ENCODE measurements around the gene ZBTB20.
A peak's percentile ranks its signal among the peaks of the same experiment; 100 is the strongest.

ZBTB20 gene

DNA sequence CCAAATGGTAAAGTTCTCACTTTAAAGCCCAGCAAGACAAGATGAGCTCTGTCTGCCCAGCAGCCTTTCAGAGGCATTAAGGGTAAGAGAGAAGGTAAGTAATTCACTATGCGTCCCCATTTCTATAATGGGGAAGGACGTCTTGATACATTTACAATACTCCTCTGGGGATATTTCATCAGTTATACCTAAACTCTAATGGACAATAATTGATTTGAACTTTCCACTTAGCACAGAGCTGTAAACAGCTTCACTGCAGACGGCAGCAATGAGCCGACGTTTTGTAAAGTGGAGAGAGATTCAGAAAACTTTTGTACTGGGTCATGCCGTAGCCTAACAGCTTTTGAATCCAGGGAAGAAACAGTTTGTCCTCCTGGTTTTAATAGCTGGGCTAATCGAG lies 725.9 kb downstream of the ZBTB20 start:
- no peak for DNase-seq

DNA sequence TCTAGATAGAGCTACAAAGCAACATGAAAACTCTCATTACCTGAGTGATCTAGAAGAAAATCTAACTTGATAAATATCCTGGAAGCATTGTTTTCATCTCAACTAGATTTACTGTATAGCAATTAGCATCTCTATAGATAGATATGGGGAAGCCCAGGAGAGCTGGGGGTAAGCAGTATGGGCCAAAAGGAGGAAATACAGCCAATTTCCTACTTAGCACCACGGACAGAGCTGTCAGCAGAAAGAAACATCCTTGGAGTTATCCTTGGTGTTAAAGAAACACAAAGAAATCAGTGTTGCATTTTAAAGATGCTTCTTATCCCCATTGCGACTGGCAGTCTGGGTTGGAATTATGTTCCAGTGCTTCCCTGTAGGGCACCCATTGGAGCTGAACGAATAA lies 727.0 kb downstream of the ZBTB20 start:
- DNase-seq: no peak

DNA sequence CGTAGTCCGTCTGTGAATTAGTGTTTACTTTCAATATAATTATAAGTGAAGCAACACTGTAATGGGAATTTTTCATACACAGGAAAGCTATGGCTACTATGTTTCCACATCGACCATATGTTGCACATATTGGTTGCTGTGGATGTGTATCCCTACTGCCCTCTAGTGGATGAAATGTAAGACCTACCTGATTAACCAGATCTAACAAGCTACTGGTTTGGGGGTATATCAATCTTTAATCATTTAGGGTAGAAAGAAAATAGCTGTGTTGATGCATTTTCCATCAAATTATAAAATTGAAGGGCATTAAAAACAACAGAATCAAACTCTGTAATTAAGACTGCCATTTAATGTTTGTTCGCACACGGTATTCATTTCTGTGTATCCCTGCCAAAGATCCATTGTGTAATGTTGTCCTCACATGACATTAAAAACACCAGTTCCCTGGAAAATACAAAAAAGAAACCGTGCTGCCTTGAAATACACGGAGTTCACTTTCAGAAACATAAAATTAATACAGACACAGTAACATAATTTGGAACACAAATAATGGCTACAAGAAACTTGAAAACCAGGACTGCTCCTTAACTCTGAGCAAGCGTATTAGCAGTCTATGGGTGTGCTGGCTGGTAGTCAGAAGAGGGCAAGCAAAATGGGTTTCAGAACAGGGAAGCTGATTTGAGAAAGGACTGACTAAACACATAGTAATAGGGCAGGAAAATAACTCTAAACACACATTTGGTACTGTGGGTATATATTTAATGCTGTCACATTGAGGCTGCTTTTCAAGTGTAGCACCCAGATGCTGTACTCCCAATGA lies 728.2 kb downstream of the ZBTB20 start:
- DNase-seq: peak; percentile 84

DNA sequence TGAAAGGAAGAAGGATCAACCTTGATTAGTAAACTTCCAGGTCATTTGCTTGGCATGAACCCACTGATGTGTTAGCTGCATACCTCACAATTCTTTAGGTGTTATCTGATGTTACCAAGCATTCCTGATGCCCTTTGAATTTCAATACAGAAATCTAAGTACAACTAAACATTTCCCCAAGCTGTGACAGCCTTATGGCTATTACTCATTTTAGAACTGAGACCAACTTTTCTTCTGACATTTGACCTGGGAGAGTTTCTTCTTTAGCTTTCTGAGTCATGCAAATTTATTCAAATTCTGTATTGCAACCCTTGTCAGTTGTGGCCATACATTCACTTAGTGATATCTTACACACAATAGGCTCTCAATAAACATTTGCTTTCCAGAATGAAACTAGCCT lies 729.0 kb downstream of the ZBTB20 start:
- DNase-seq: no peak

DNA sequence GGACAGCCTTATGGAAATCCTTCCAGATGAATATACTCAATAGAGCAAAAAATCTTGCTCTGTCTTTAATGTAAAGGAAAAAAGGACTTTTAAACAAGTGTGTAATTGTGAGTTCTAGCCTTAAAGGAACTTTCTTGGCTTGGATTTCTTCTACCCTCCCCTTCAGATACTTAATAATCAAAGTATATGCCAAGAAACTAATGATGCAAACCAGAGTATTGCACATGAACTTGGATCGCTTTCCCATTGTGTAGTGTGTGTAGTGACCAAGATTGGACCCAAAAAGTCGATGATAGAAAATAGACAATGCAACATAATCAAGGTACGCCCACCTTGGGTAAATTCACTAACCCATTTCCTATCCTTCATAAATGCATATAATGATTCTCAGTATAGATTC lies 729.4 kb downstream of the ZBTB20 start:
- DNase-seq: no peak

DNA sequence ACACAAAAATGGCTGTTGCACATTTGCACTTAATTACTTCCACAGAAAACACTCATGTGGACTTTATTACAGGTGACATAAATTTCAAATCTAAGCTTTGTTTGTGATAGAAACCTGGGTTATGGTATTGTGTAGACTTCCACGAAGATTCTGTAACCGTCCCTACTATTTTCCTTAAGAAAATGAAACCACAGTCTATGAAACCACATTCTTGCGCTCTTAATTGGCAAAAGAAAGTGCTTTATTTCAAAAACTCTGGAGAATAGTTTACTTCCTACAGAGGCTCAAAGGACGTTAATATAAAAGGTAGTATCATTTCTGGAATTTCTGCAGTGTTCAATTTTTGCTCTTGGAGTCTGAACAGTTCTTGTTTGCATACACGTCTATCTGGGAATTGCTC lies 729.8 kb downstream of the ZBTB20 start:
- DNase-seq: no peak

DNA sequence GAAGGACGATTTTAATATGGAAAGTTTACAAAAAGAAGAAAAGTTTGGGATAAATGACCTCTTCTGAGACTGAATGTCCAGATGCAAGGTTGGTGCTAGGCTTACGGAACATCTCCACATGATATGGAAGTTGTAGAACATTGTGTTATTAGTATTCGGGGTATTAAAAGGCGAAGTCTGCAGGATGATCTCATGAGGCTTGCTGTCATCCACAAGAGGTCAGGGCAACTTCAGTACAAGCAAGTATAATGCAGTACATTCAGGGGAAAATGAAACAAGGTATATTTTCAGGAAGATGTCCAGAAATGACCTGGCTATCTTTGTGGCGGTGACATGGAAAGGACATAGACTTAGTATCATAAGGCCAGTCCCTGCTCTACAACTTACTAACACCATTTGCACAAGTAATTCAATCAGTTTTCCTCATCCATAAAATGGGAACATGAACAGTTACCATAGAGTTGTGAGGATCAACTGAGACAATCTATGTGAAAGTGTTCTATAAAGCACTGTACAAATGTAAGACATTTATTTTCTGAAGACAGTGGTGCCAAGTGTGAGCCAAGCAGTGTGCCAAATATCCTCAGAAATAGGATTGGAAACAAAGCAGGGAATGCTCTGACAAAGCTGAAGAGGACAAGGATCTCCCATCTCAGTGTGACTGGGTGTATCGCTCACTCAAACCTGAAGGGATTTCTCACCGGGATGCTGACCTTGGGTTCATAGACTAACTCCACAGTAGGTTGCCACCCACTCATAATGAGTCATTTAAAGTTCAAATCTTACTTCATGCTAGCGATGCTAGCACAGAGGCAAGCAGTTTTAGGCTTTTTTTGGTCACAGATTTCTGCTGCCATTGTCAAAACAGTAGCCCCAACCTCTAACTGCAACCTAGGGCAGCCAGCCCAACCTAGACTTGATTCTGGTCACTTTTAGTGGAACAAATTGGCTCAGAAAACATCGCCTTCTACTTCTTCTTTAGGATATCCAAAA lies 735.0 kb downstream of the ZBTB20 start:
- DNase-seq: peak; percentile 70

DNA sequence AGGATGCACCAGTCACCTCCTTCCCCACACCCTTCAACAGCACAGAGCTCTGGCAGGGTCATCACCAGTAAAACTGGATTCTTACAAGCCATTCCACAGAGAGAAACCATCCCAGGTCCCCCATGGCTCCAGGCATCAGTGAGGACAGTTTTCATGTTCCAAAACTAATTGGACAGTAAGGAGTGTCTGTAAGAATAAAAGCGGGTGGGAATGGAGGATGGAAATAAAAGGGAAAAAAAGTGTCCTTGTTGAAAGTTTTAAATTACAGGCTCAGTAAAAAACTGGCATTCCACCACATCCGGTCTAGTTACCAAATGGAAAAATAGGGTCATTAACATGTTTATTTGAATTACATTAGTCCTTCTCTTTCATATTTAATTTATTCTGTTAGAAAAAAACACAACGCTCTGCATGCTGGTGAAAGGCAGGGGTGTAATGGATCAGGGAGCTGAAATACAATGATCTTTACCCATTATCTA lies 735.9 kb downstream of the ZBTB20 start:
- DNase-seq: peak; percentile 53

DNA sequence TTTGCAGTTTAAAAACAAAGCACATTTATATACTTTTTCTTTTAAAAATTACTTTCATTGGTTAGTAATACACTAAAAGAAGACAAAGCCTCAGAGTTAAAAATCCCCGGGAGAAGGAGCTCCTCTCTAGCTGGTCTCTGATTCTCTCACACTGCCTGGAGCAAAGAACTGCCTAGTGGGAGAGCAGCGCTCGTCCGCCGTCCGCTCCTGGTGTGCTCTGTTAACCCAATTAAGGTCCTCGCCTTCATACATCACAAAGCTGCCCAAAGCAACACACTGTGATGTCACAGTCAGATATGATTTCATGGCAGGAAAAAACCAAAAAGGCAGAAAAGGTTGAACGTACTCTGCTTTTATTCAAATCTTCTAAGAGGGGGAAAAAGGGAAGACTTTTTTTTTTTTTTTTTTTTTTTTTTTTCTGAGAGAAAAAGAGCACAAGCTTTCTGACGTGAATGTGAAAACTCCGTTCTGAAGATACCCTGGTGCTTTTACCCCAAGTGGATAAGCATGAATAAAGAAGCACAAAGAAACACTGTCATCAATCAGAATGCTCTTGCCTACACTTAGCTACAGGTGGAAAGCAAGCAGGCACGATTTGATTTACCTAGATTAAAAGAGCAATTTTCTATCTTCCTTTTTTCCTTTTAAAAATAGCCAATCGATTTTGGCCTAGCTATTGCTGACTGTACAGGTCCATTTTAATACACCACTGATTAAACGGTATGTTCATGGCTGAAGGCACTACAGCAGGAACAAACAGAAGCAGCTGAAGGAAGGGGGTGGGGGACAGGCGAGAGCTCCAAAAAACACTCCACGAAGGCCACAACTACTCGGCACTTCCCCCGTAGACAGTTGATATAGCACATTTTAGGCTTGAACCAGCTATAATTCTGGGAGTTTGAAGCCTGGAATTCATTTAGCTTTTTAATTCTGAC lies 738.1 kb downstream of the ZBTB20 start:
- DNase-seq: no peak

DNA sequence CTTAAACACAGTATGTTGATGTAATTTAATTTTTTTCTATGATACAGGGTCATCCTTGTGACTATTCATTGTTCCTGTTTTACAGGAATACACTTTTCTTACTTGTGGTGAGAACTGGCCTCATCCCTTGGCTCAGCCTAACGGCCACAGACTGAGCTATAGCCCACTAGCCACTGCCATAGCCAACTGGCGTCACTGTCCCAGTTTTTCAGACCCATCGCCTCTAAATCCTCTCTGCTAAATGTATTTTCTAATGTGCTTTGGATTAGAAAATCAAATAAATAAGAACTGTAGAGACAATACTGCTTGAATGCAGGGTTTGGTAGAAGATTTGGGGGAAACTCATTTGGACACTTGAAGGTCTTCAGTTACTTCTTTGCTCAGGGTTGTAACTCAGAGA lies 740.2 kb downstream of the ZBTB20 start:
- no peak for DNase-seq

DNA sequence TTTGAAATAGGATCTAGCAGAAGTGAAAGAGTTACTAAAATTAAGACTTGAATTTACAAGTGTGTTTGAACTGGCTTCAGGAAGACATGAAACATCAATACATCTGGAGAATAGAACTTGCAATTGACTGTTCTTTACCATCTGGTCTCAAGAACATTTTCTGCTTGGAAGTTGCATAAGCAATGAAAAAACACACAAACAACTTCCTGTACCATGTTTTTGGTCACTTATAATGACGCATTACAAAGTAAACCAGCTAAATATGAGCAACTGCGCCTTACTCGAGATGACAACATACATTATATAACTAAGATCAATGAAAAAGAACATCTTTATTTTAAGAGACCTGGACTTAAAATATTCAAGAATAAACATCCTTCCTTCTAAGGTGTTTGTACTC lies 740.8 kb downstream of the ZBTB20 start:
- DNase-seq: no peak

DNA sequence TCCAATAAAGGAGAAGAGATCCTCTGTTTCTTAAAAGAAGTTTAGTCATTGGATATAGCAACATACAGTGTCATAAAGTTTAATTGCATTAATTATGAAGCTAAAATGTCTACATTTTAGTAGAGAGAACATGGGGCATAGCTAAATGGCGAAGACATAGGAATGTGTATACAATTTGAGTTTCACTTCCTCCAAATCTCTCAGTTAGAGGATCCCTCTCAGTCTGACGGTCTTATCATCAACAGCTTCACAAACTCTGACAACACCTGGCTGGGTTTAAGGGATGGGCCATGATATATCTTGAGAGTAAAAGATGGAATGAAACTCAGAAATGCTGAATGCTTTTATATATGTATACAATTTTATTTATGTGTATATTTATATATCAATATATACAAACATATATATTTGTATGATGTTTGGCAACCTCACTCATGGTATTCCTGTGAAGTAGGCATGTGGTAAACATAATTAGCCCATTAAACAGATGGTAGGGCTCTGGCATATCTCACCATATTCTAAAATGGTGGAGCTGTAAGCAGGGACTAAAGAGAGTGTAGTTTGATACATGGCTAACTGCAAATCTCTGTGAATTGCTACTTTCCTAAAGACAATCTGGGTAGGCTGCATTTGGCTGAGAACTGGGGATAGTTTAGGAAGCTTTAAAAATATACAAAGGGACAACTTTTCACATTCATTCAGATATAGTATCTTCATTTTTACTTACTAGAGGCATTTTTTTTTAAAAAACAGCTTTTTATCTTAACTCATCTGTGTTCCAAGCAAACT lies 741.7 kb downstream of the ZBTB20 start:
- no peak for DNase-seq

DNA sequence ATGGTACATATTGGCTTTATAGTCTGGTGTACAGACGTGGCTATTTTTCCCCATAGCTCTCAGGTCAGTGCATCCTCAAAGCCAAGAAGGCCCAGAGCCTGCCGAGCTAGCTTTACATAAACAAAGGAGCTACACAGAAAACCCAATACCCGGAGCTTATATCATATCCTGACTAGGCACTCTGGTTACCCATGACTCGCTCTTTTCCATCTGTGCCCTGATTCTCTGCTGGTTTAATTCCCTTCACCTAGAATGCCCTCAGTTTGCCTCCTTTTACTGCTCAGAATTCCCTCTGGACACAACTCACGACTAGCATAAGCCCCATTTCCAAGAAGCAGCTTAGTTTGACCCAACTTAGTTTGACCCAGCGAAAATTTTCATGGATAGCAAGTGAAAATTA lies 742.5 kb downstream of the ZBTB20 start:
- no peak for DNase-seq

DNA sequence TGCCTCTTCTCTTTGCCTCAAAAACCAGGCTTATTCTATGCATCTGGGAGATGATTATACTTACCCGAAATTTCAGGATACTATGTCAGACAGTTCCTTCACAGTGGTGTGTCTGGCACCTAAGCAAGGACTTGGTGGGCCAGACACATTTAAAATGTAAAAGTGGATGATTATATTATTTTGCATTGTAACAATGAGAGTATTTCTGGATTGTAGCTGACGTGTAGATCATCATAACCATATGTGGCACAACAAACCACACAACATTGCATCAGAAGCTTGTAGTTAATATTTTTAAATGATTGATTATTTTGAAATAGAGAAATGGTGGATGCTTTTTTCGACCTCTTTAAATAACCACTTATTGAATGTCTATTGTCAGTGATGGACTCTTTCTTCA lies 744.2 kb downstream of the ZBTB20 start:
- DNase-seq: no peak

DNA sequence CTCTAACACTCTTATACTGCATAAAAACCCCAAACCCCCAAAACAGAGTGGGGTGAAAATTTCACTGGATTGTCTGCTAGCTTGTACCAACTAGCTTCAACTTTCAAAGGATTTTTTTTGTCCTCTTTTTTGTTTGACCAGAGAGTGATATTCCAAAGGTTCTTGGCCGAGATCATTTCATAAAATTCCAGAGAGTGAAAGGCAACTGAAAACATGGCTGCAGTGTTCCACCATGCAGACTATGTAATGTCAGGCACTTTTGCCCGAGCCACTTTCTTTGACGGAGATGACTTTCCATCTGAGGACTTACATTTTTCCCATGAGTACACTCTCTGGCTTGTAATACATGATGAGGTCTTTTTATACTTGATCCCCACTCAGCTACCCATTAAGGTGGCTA lies 745.7 kb downstream of the ZBTB20 start:
- no peak for DNase-seq

DNA sequence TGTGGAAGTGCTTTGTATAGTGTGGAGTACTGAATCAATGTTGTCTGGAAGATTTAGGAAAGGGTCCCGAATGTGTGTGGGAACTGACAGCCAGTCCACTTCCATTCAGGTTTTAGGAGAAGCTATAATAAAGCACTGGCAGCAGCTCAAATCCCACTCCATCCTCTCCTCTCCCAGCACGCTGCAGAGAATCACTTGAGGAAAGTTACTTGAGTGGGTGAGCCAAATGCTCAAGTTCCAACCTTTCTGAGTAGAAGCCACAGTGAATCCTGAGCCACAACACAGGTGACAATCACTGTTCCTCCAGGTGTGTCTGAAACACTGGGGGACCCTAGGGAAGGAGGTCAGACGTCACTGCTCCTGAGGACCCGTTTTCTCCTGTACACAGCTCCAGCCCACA lies 746.7 kb downstream of the ZBTB20 start:
- DNase-seq: no peak

DNA sequence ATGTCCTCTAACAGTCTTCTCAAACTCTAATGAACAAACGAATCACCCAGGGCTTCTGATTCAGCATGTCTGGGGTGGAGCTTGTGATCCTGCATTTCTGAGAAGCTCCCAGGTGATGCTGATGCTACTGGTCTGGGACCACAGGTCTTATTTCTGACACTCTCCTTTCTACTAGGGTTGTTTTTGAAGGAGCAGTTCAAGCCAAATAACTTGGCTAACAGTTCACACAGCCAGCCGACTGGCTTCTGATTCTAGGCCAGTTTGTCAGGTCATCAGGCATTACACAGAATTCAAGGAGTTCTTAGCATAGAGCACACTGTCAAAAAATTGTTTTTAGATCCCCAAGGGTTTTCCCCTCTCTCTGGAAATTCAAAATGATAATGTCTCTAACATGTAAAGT lies 752.5 kb downstream of the ZBTB20 start:
- no peak for DNase-seq

DNA sequence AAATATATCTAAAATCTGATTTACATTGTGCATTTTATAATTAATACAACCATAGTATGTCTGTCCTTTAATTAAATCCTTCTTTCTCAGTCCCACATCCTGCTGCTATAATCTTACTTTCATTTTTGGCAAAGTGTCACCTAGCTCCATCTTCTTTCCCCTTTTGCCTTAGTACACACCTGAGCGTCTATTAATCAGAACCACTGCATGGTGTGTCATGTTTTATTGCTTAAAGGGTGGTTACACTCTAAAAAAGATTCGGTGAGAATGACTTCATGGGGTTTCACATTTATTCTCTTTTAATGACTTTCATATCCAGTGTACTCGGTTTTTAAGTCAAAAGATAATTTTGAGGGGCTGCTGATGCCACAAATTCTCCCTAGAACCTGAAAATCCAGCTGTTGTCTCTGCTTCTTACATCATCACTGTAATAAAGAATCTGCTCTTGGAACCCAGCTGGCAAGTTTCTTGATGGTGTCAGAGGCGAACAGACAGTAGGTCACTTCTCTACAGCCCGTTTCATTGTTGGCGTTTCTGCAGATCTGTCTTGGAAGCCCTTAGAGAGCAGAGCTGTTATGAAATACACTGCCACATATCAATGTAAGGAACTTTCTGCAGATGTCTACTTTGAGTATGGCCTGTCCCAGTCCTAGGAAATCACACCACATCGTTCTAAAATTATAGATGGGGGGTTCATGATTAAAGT lies 753.6 kb downstream of the ZBTB20 start:
- DNase-seq: no peak

DNA sequence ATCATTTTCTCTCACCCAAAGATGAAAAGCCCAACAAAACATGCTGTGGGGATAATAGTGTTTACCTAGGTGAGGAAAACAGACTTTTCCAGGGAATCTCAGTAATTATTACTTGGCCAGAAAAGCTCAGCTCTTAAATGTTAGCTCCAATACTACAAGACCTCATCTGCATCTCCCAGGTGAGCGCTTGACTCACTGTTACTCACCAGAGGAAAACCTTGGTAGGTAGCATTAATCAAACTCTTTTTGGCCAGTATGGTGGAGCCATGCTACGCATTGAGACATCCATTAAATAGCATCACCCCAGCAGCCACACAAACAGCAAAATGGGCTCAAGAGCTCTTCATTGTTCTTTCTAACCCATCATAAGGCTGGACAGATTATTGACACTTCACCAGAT lies 754.3 kb downstream of the ZBTB20 start:
- no peak for DNase-seq

DNA sequence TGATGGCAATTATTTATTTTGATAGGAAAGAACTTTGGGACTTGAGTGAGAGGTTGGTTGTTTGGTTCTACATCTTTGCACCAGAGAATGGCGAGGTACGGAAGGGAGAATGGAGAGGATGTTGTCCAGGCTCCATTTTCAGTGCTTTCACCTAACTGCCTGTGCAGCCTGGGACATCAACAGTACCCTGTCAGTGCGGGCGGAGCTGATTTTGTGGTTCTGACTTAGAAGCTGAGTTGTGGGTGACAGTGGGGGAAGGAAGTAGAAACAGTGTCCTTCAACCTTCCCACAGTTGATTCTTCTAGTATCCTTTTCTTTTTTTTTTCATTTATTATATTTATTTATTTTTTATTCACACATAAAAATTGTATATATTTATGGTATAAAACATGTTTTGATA lies 757.9 kb downstream of the ZBTB20 start:
- DNase-seq: no peak

DNA sequence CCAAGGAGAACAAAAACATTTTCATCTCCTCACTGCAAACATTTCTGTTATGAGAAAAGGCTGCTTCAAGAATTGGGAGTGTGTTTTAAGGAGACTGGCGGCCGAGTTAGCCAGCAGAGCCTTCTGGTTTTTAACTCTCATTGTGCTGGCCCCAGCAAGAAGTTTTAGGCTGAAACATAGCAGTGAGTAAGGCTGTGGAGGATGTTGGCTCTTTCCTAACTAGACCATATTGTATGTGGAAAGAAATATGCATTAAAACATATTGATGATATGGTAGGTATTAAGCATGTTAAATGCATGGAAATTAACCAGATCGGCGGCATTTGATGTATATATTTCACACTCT lies 762.6 kb downstream of the ZBTB20 start:
- DNase-seq: no peak

Data from fibroblast of skin of right quadriceps (primary cell).